Uterus (tissue), 4 donors: ENCODE data around the gene SPG11. TPM values are rescaled to one million over a fixed set of nuclear protein-coding genes. Genes with fewer than 3 reads are reported as not detected.

Experiments used
- DNase-seq, 2 donors: peaks; one replicate each; pipeline ENCODE4 v3.0.0-alpha.2; 2019 to 2020
- H3K27ac ChIP-seq, 2 donors: fragments of 200-600 bp; sonication (generic); 1 replicate in 1 of 2; 2 replicates in 1 of 2; pipeline ENCODE4 v1.5.1; 2016 to 2018
- H3K27me3 ChIP-seq, 2 donors: fragments of 200-600 bp; sonication (generic); one replicate each; pipeline ENCODE4 v1.5.1; 2018 to 2019; ENCODE audit warnings: control low read depth in 1 of 2
- H3K36me3 ChIP-seq, 2 donors: fragments of 200-600 bp; sonication (generic); one replicate each; pipeline ENCODE4 v1.5.1; 2019; ENCODE audit warnings: control low read depth in 1 of 2
- H3K4me1 ChIP-seq, 2 donors: fragments of 200-600 bp; sonication (generic); one replicate each; pipeline ENCODE4 v1.5.1; 2018 to 2019; ENCODE audit warnings: control low read depth in 1 of 2
- H3K4me3 ChIP-seq, 2 donors: fragments of 200-600 bp; sonication (generic); 1 replicate in 1 of 2; 2 replicates in 1 of 2; pipeline ENCODE4 v1.5.1; 2018 to 2019; ENCODE audit warnings: mild to moderate bottlenecking in 1 of 2
- H3K9me3 ChIP-seq, 2 donors: fragments of 200-600 bp; sonication (generic); one replicate each; pipeline ENCODE4 v1.5.1; 2019; ENCODE audit warnings: control low read depth in 1 of 2
- CTCF ChIP-seq, 4 experiments: fragments of 200-600 bp in 2 of 4; fragments of 450-650 bp in 2 of 4; sonication (generic) in 2 of 4; IDR thresholded peaks; one replicate each; pipeline ENCODE4 v1.5.1; 2016 to 2019; ENCODE audit warnings: antibody characterized with exemption in 4 of 4, mild to moderate bottlenecking in 2 of 4, moderate library complexity in 1 of 4
- POLR2A ChIP-seq, 2 donors: fragments of 450-650 bp; IDR thresholded peaks; one replicate each; pipeline ENCODE4 v1.6.1; 2016; ENCODE audit warnings: antibody characterized with exemption in 2 of 2, mild to moderate bottlenecking in 1 of 2, moderate library complexity in 1 of 2
- intact Hi-C: fragments of 100-400 bp; cut with DNase I; formaldehyde crosslinking; loops from one replicate; pipeline ENCODE4 v1.15.1; 2023; ENCODE audit warnings: low total_unique reads
- total RNA-seq, 4 donors: library from RNA; depleted of rRNA in 3 of 4; stranded (reverse); fragments of >200 nt in 3 of 4; gene quantifications; one replicate each; pipeline versions ENCODE4 v1.1.0 to v1.2.4, GENCODE V29; 2014 to 2023
- donor health status: DM: yes; HTN: yes; CAD: no.

Gene SPG11
- total RNA-seq, 4 donors from 2014 or later: 34.1 to 88.0 (median 80.6) TPM

DNA sequence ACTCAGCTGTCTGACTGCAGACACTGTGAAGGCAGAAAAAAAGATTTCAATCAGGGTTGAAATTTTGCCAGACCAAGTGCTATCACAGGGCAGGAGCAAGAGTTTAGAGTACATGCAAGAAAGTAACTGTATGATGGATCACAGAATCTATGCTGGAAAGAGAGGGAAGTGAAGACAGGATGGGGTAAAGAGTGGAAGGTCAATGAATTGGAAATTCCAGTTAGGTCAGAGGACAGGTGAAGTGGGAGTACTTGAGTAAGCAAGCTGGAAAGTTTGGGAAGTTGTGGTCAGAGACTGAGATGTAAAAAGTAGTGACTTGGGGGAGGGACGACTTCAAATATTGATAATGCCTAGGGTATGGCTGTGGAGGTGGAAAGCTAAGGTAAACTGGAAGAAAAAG lies 7.2 kb downstream of the SPG11 start:
- intact Hi-C loops: no loop called here
- TF ChIP-seq CTCF (IDR thresholded peaks at IDR 0.05) (no peak), POLR2A (IDR thresholded peaks at IDR 0.05) (no peak)
- Histone ChIP-seq H3K27ac (no peak overlapping the region), H3K27me3 (no peaks in the 10 kb centered on the region), H3K9me3 (no peaks in the 10 kb centered on the region), H3K4me1 (no peaks in the 10 kb centered on the region), H3K36me3 (no peaks in the 10 kb centered on the region), H3K4me3 (no peak overlapping the region)
- no peak for DNase-seq

GRCh38 chr15:44654858-44655257 lies 8.6 kb downstream of the SPG11 start:
- Histone ChIP-seq H3K4me1 (no peaks in the 10 kb centered on the region), H3K9me3 (no peaks in the 10 kb centered on the region), H3K27me3 (no peaks in the 10 kb centered on the region), H3K4me3 (no peak overlapping the region), H3K27ac (no peak overlapping the region), H3K36me3 (no peaks in the 10 kb centered on the region)
- TF ChIP-seq POLR2A (IDR thresholded peaks at IDR 0.05): no peak
- no peak for TF ChIP-seq CTCF (IDR thresholded peaks at IDR 0.05)
- no peak for DNase-seq
- intact Hi-C loops: no loop called here

DNA sequence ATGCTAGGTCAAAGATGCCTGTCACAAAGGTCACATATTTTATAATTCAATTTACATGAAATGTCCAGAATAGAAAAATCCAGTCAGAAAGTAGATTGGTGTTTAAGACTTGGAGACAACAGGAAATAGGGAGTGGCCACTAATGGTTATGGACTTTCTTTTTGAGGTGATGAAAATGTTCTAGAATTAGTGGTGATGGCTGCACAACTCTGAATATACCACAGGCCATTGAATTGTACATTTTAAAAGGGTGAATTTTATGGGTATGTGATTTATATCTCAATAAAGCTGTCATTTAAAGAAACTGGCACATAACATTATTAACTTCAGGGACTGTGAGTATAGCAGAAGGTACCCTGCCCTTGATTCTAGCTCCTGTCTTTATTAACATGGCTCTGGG lies 15.8 kb downstream of the SPG11 start:
- H3K27ac ChIP-seq: no peak overlapping the region
- no peaks in the 10 kb centered on the region for H3K36me3 ChIP-seq
- H3K4me3 ChIP-seq: no peak overlapping the region
- no peak for DNase-seq
- intact Hi-C loops: no loop called here
- TF ChIP-seq CTCF (IDR thresholded peaks at IDR 0.05) (no peak), POLR2A (IDR thresholded peaks at IDR 0.05) (no peak)
- no peaks in the 10 kb centered on the region for H3K9me3 ChIP-seq
- no peaks in the 10 kb centered on the region for H3K27me3 ChIP-seq
- no peaks in the 10 kb centered on the region for H3K4me1 ChIP-seq

- intact Hi-C loops: no loop called here
- Histone ChIP-seq H3K27ac (no peak overlapping the region), H3K4me3 (no peak overlapping the region), H3K36me3 (no peaks in the 10 kb centered on the region), H3K9me3 (no peaks in the 10 kb centered on the region), H3K4me1 (no peaks in the 10 kb centered on the region), H3K27me3 (no peaks in the 10 kb centered on the region)
- no peak for TF ChIP-seq POLR2A (IDR thresholded peaks at IDR 0.05)
- TF ChIP-seq CTCF (IDR thresholded peaks at IDR 0.05): no peak
- no peak for DNase-seq
Measured at GRCh38 chr15:44647036-44647435, 16.4 kb downstream of the SPG11 start.

- Histone ChIP-seq H3K4me3 (no peak overlapping the region), H3K27me3 (no peaks in the 10 kb centered on the region), H3K4me1 (no peaks in the 10 kb centered on the region), H3K36me3 (no peaks in the 10 kb centered on the region), H3K27ac (no peak overlapping the region), H3K9me3 (no peaks in the 10 kb centered on the region)
- no peak for DNase-seq
- no peak for TF ChIP-seq POLR2A (IDR thresholded peaks at IDR 0.05)
- TF ChIP-seq CTCF (IDR thresholded peaks at IDR 0.05): no peak
- intact Hi-C loops: no loop called here
Measured at GRCh38 chr15:44646460-44646859, 17.0 kb downstream of the SPG11 start.
